OCI-LY1 (cell line): Measurements from ENCODE around the gene CTNS.

Experiments used
- EZH2 ChIP-seq: fragments of 200-600 bp; sonication (generic), shearing (Covaris generic); IDR thresholded peaks from 2 replicates; pipeline ENCODE4 v1.8.0; 2017; ENCODE audit warnings: borderline replicate concordance, mixed run types, mild to moderate bottlenecking, antibody characterized with exemption, low read length, moderate library complexity, mixed read lengths
- TF ChIP-seq, protein P1 (sequence below): fragments of 200-600 bp; sonication (generic), shearing (Covaris generic); IDR thresholded peaks from 2 replicates; pipeline ENCODE4 v1.5.1; 2017; ENCODE audit warnings: mild to moderate bottlenecking, antibody characterized with exemption, low read length, moderate library complexity, mixed read lengths

DNA sequence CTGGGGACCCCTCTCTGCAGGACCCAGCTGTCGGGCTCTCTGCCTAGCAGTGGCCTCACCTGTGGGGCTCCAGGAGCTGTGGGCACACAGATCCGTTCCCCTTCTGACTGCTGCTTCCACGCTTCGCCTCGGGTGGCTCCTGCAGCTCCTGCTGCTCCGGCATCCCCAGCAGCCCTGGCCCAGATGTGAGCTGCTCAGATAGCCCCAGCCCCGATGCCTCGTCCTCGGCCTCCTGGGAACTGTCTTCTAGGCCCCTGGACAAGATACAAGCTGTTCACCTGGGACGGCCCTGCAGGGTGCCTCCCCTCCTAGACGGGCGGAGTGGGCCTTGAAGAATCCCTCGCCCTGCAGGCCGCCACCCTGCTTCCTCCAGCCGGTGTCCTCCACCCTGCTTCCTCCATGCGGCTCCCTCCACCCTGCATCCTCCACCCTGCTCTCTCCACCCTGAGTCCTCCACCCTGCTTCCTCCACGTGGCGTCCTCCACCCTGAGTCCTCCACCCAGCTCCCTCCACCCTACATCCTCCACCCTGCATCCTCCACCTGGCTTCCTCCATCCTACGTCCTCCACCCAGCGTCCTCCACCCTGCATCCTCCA is 43.1 kb downstream of the CTNS start:
- TF ChIP-seq, protein P1, sequence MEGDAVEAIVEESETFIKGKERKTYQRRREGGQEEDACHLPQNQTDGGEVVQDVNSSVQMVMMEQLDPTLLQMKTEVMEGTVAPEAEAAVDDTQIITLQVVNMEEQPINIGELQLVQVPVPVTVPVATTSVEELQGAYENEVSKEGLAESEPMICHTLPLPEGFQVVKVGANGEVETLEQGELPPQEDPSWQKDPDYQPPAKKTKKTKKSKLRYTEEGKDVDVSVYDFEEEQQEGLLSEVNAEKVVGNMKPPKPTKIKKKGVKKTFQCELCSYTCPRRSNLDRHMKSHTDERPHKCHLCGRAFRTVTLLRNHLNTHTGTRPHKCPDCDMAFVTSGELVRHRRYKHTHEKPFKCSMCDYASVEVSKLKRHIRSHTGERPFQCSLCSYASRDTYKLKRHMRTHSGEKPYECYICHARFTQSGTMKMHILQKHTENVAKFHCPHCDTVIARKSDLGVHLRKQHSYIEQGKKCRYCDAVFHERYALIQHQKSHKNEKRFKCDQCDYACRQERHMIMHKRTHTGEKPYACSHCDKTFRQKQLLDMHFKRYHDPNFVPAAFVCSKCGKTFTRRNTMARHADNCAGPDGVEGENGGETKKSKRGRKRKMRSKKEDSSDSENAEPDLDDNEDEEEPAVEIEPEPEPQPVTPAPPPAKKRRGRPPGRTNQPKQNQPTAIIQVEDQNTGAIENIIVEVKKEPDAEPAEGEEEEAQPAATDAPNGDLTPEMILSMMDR = no peak
- TF ChIP-seq EZH2 = no peak
